Activated CD4-positive, alpha-beta T cell treated with anti-CD3 and anti-CD28 coated beads, Interleukin-2, amount 50 U/mL, for 1 hour (primary cell): Measurements from ENCODE around the gene RNPEPL1.
"Not testable (repeated sequence)": the region's sequence is repeated elsewhere in the genome, so short reads cannot be mapped to it uniquely, and the experiment has no call there.

Experiments used
- DNase-seq: peaks from one replicate; pipeline ENCODE4 v3.0.0-alpha.2; 2020

Gene RNPEPL1, protein sequence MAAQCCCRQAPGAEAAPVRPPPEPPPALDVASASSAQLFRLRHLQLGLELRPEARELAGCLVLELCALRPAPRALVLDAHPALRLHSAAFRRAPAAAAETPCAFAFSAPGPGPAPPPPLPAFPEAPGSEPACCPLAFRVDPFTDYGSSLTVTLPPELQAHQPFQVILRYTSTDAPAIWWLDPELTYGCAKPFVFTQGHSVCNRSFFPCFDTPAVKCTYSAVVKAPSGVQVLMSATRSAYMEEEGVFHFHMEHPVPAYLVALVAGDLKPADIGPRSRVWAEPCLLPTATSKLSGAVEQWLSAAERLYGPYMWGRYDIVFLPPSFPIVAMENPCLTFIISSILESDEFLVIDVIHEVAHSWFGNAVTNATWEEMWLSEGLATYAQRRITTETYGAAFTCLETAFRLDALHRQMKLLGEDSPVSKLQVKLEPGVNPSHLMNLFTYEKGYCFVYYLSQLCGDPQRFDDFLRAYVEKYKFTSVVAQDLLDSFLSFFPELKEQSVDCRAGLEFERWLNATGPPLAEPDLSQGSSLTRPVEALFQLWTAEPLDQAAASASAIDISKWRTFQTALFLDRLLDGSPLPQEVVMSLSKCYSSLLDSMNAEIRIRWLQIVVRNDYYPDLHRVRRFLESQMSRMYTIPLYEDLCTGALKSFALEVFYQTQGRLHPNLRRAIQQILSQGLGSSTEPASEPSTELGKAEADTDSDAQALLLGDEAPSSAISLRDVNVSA

DNA sequence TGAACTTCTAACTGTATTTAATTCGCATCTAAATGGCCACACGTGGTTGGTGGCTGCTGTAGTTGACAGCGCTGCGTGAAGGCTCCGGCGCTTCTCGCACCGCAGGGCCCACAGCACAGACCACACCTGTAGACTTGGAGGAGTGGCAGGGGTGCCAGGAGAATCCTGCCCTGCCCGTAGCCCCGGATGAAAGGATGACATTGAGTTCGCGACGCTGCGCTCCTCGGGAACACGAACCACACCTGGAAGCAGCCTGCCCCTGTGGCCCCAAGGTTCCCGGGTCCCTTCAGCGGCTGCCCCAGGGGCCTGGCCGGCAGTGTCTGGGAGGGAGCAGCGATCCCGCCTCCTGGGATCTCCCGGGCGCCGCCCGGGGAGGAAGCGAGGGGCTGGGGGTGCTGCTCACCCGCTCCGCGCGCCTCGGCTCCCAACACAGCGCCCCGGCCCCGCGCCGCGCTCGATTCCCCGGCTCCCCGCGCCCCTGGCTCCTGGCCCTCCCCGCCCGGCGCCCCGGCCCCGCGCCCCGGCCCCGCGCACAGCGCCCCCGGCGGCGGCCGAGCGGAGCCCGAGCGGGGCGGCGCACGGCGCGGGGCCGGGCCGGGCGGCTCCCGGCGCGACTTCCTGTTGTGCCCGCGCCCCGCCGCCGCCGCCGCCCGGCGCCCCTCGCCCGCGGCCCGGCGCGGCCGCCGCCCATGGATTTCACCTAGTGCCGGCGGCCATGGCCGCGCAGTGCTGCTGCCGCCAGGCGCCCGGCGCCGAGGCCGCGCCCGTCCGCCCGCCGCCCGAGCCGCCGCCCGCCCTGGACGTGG lies at the start of gene RNPEPL1:
Gene RNPEPL1 (plus strand): TSS at position 613 of the 806 bp plus-strand sequence. CDS start 103 bp downstream, at position 716.
- DNase-seq = peak; percentile 55

DNA sequence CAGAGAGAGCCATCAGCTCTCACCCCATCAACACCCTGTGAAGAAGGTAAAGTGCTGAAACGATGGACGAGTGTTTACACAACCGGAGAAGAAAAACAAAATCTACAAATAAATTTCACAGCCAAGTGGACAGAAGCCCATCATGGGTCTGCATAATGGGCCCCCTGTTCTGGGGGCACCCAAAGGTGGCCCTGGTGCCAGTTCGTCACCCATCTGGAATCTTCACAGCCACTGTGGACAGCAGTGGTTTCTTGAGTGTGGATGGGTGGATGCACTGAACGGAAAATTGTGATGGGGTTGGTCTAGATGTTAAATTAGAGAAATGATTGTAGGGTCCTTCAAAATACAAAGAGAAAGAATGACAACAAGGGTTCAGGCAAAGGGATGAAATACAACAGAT lies 49.3 kb upstream of the RNPEPL1 start:
- DNase-seq = no peak

DNA sequence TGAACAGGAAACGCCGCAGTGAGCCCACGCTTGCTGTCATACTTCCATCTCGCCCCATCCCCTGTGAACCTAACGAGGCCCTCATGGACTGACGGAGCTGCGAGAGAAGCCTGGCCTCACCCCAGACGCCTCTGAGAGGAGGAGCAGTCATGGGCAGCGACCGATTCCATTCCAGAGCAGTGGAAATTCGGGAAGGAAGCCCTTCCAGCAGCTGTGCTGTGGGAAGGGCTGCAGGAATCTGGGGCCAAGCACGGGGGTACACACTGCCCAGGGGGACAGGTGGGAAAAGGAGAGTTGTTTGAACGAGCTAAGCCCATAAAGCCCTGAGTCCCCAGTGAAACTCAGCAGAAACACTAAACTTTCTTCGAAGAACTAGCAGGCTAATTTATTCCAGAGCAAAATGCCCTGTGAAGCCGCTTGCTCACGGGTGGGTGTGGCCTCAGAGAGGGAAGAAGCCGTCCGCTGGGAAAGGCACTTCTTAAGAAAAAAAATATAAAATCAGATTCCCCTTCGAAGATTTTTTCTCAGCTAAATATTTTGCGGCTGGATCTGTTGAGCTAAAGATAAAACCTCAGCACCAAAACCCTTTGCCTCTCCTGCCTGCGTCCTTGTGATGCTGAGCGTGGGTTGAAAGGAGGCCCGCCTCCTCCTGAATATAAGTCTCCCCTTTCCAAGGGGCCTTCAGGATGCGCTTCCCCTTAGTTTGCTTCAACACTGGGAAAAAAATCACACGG lies 48.7 kb upstream of the RNPEPL1 start:
- DNase-seq = no peak

DNA sequence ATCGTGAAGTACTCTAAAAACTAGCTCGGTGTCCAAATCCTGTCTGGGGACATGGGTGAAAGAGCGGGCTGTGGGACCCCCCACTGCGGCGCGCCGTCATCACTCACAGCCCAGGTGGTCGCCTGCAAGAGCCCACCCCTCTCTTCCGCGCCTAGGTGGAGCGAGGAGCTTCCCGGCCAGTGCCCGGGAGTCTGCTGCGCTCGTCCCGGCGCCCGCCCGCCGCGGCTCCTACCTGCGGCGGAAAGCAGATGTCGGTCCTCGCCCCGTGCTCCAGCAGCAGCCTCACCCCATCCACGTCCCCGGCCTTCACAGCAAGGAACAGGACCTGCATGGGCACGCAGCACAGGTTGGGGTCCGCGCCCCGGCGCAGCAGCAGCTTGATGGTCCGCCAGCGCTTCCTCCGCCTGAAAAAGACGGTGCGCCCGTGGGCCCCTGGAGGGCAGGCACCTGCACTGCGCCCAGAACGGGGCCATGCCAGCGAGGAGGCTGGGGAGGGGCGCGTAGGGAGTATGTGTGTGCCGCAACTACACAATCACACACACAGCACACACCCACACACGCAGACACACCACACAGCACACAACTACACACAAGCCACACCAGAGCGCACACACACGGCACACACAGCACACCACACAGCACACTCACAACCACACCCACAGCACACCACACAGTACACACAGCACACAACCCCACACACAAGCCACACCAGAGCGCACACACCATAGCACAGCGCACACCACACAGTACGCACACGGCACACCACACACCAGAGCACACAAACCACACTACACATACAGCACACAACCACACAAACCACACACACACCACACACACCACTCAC lies 47.9 kb upstream of the RNPEPL1 start:
- no peak for DNase-seq

DNA sequence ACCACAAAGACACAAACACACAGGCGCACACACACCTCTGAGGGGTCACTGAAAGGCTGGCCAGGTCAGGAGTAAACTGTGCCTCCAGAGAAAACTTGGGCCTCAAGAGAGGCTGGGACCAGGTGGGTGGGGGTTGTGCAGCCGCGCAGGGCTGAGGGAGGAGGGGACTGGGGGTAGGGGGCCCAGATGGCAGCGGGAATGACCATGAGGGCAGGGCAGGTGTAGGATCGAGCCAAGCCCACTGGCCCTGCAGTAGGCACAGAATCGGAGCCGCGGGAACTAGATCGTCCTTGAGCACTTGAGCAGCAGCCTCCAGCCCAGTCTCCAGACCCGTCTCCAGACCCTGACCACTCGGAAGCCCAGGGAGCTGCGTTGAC lies 47.3 kb upstream of the RNPEPL1 start:
- DNase-seq = no peak

DNA sequence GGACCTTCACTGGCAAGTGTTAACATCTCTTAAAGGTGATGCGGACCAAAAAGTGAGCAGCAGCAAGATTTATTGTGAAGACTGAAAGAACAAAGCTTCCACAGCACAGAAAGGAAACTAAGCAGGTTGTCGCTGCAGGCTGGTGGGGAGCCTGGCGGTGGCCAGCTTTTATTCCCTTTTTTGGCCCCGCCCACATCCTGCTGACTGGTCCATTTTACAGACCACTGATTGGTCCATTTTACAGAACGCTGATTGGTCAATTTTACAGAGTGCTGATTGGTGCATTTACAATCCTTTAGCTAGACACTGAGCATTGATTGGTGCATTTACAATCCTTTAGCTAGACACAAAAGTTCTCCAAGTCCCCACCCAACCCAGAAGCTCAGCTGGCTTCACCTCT lies 46.4 kb upstream of the RNPEPL1 start:
- DNase-seq = not testable (repeated sequence)

DNA sequence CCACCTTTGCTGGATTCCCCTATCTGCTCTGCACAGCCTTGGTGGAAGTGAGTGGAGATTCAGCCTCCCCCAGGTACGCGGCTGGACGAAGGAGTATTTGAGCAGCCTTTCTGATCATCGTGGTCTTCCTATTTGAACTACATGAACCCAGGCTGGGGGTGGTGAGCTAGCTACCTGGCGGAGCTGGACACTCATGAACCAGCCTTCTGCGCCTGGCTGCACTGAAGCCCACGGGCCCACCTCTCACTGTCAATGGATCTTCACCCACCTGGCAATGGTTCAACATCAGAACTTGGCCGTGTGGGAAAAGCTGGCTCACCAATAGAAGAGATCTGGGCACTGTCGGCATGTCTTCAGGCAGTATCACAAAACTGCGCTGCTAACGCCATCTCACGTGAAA lies 45.9 kb upstream of the RNPEPL1 start:
- no peak for DNase-seq

DNA sequence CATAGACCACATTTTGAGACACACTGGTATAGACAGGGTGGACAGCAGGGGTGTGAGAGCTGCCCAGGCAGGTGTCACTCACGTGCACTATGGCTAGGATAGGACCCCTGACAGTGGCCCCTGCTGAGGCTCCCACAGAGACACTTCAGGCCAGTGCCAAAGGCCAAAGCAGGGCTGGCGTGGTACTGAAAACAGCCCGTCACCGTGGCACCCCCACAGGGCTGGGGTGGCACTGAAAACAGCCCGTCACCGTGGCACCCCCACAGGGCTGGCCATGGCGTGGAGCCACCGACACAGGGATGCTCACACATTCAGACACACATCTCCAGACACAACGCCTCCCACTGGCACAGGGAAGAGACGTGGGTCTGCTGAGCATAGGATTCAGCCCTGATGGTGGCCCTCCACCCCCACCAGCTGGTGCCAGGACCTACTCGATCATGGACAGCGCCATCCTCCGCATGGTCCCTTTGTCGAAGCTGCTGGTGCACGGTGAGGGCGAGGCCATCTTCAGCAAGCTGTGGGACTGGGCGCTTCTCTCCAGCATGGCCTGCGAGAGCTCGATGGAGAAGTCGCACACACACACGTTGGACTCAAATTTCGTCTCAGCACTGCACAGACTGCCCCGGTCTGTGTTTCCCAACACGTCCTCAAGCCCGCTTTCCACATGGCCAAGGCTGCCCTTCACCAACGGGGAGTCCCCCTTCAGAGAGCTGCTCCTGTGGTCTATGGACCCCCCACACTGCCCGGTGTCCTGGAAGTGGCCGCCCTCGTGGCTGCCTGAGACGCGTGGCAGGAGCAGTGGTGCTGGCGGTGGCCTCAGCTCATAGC lies 44.6 kb upstream of the RNPEPL1 start:
- DNase-seq = no peak

DNA sequence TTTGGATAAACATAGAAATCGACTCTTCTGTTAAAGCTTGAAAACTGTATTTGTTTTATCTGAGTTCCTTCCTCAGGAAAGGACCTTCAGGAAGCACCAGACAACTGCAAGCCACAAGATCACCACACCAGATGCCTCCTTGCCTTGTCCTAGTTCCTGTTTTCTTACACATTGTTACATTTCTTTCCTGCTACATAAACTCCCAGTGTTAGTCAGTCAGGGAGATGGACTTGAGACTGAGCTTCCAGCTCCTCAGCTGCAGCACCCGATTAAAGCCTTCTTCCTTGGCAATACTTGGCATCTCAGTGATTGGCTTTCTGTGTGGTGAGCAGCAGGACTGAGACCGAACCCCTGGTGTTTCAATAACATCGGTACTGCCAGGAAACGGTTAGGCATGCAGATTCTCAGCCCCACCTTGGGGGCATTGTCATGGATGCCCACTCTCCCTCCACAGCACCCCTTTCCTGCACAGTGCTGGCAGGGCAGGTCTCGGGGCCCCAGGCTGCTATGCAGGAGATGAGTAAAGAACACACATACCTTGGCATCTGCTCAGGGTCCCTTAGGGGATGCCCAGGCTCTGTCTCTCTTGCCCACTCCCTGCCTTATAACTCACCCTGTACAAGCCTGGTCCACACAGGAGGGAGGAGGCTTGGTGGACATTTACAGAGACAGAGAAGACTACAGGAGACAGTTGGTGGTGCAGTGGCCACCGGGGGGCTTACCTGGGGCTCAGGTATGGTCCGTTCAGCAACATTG lies 43.1 kb upstream of the RNPEPL1 start:
- DNase-seq = no peak

DNA sequence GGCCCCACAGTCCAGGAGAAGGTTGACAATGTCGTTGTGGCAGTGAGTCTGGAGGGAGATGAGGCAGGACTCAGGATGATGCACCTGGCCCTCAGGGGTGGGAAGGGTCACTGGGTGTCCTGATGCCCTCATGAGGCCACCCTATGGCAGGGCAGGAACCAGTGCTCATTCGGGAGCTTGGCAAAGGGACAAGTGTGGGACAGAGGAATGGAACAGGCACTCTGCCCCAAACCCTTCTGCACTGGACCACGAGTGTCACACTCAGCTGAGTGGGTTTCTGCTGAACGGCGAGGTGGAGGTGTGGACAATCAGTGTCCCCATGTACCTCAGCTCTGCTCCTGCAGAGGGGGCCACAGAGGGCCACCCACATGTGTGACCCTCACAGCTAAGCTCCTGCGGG lies 42.5 kb upstream of the RNPEPL1 start:
- DNase-seq = no peak

DNA sequence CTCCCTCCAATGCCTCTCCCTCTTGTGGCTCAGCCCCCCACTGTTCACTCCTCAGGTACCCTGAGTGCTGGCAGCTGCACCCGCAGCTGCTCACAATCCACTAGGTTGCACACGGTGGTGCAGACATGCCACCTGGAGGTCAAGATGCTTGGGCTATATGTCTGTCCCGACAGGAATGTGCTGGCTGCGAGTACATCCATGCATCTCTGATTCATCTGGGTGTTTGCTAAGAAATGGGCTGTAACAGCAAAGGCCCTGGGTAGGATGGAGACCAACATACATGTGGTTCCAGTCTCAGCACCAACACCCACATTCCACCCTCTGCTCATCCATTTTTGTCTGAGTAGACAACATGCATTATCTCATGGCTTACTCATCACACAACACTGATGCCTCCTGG lies 41.8 kb upstream of the RNPEPL1 start:
- DNase-seq = no peak

DNA sequence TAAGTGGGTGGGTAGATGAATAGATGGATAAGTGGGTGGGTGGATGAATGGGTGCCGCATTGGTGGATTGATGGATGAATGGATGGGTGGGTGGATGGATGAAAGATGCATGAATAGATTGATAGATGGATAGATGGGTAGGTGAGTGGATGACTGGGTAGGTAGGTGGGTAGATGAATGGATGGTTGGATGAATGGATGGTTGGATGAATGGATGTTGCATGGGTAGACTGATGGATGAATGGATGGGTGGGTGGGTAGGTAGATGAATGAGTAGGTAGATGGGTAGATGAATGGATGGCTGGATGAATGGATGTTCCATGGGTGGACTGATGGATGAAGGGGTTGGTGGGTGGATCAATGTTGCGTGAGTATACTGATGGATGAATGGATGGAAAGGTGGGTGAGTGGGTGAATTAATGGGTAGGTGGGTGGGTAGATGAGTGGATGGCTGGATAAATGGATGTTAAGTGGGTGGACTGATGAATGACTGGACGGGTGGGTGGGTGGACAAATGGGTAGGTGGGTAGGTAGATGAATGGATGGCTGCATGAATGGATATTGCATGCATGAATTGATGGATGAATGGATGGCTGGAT lies 41.0 kb upstream of the RNPEPL1 start:
- DNase-seq = no peak

DNA sequence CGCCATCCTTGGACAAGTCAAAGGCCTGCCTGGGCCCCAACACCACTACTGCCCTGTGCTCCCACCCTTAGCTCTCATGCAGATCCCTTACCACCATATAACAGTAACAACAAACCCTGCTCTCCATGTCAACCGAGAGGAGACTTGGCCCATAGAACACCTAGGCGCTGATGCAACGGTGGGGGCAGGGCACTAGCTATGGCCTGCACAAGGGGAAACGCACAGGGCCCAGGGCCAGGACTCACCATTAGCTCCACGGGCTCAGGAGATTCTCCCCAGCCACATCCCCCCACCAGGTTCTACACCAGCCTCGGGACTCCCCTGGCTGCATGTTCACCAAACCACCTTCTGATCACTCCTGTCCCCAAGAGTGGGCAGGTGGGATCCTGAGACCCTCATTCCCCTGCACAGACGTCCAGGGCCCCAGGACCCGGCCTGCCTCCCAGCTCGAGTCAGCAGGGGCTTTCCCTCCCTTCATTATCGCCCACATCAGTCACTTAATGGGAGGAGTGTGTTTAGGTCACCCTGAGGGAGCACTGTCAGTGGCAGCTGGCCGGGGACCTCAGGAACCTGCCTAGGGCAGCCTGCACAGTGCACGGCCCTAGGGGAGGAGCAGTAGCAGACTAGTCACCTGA lies 39.8 kb upstream of the RNPEPL1 start:
- no peak for DNase-seq

DNA sequence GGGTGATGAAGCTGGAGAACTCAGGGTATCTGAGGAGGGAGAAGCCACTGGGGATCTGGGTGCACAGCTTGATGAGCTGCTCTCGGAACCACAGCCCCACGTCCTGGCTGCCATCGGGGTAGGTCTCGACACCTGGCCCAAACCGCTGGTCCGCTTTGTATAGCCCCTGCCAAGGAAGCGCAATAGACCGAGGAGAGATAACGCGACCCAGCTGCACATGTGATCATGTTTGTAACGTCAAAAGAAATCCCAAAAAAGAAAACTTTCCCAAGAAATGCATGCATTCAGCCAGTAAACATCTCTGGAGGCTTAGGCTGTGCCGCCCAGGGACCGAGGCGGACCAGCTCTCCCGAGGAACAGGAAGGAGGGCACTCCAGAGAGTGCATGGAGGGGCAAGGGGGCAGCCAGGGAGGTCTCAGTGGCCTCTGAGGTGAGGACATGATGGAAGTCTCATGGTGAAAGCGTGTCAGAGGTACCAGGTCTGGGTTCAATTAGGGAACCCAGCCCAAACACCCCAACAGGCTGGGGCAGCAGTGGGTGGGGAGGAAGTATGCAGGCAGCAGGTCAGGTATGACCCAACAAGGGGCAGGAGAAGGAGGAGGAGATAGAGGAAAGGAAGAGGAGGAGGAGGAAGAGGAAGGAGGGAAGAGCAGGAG lies 38.8 kb upstream of the RNPEPL1 start:
- no peak for DNase-seq

DNA sequence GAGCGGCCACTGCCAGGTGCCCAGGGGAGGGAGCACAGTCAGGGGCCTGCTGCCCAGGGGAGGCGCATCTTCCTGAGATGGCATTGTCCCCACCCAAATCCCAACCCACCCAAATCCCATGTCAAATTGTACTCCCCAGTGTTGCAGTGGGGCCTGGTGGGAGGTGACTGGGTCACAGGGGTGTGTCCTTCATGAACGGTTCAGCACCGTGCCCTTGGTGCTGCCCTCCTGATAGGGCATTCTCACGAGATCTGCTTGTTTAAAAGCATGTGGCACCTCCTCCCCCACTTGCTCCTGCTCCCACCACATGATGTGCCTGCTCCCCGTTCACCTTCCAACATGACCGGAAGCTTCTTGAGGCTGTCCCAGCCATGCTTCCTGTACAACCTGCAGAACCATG lies 38.1 kb upstream of the RNPEPL1 start:
- DNase-seq = no peak

DNA sequence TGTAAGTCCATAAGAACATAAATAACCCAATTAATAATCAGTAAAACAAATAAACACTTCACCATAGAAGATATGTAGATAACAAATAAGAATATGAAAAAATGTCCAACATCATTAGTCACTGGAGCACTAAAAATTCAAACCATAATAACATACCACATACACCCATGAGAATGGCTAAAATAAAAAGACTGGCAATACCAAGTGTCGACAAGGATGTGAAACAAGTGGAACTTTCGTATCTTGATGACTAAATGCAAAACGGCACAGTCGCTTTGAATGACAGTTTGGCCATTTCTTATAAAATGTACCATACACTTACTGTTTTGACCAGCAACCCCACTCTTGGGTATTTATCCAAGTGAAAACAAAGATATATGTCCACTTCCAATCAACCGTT lies 37.2 kb upstream of the RNPEPL1 start:
- DNase-seq = no peak

DNA sequence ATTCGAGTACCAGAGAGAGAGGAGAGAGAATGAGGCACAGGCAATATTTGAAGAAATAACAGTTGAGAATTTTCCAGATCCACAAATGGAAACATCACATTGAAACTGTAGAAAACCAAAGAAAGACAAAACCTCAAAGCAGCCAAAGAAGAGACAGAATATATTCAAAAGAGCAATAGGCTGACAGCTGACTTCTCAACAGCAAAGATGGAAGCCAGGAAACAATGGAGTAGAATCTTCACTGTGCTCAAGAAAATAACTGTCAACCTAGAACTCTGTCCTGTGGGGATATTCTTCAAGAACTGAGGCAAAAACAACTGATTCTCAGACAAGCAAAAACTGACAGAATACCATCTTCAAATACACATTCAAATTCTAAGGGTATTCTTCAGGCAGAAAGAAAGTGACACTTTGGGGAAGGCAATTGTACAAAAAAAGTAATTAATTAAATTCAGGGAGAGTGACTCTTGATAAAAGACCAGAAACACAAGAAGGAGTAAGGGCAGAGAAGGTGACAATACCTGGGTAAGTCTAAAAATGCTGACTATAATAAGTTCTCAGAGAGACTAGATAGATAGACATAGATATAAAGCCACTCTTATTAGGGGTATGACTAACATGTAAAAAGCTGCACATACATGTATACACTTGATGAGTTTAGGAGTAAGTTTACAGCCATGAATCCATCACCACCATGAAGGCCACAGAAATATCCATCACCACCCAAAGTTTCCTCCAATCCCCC lies 36.1 kb upstream of the RNPEPL1 start:
- DNase-seq = no peak
